AG10803 (cell line): ENCODE measurements around the gene ABHD16B.

Source experiments
- DNase-seq: peaks from one replicate; pipeline ENCODE4 v3.0.0; 2010; ENCODE audit warnings: low read depth
- H3K4me3 ChIP-seq: 2 replicates; pipeline ENCODE4 v1.5.1; 2011; ENCODE audit warnings: mild to moderate bottlenecking, low read length, control low read depth
- TF ChIP-seq, protein P1 (sequence below): conservative IDR thresholded peaks from 2 replicates; pipeline ENCODE4 v1.5.1; 2011; ENCODE audit warnings: mild to moderate bottlenecking, low read length, control low read depth, inconsistent platforms

Gene ABHD16B

DNA sequence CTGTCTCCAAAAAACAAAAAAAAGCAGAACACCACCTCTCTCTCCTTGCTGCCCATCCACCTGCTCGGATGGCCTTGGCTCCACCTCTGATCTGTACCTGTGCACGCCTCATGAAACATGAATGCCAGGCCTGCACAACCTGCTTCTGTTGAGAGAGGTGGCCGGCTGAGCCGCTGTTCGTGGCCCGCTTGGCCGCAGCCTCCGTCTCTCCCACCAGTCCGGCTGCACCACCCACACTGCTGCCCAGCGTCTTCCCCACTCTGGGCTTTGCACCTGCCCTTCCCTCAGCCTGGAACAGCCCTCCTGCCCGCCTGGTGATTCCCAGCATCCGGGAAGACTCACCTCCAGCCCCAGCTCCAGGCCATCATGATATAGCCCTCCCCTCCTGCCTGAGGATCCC, 18.1 kb upstream of the ABHD16B start:
- no peak overlapping the region for H3K4me3 ChIP-seq
- TF ChIP-seq, protein P1, sequence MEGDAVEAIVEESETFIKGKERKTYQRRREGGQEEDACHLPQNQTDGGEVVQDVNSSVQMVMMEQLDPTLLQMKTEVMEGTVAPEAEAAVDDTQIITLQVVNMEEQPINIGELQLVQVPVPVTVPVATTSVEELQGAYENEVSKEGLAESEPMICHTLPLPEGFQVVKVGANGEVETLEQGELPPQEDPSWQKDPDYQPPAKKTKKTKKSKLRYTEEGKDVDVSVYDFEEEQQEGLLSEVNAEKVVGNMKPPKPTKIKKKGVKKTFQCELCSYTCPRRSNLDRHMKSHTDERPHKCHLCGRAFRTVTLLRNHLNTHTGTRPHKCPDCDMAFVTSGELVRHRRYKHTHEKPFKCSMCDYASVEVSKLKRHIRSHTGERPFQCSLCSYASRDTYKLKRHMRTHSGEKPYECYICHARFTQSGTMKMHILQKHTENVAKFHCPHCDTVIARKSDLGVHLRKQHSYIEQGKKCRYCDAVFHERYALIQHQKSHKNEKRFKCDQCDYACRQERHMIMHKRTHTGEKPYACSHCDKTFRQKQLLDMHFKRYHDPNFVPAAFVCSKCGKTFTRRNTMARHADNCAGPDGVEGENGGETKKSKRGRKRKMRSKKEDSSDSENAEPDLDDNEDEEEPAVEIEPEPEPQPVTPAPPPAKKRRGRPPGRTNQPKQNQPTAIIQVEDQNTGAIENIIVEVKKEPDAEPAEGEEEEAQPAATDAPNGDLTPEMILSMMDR = no peak
- no peak for DNase-seq

DNA sequence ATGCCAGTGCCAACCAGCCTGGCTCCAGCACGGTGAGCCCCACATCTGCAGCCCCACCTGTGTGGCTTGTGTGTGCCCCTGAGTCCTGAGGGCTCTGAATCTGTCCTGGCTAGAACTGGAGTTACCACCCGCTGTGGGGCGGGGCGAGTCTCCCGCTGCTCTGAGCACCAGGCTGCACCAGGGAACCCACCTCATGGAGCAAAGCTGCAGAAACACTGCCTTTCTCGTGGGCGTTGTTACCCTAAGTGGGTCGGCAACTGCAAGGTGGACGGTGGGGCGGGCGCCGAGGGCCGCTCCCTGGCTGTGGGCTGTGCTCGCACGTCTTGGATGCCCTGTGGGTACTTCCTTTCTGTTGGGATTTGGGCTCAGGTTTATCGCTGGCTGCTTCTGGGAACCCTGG, 17.5 kb upstream of the ABHD16B start:
- H3K4me3 ChIP-seq = no peak overlapping the region
- TF ChIP-seq, protein P1 = no peak
- DNase-seq = no peak

DNA sequence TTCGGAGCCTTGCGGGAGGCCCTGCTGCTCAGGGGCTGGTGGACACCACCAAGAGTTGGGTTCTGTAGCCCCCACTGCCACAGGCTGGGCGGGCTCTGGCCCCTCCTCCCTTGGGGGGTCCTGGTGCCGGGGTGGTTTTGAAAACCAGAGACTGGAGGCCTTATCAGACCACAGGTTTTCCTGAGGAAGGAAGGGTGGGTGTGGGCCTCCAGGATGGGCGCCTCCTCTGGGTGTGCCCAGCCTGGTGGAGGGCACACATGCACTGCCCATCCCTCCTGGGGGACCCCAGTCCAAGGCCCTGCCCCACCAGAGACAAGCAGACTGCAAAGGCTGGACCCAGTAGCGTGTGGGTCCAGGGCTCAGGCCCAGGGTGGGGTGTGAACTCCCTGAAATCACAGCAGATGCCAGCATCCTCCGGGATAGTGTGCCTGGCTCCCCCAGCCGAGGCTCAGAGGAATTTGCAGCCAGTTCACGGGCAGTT, 16.7 kb upstream of the ABHD16B start:
- no peak for DNase-seq
- H3K4me3 ChIP-seq = no peak overlapping the region
- TF ChIP-seq, protein P1 = no peak

DNA sequence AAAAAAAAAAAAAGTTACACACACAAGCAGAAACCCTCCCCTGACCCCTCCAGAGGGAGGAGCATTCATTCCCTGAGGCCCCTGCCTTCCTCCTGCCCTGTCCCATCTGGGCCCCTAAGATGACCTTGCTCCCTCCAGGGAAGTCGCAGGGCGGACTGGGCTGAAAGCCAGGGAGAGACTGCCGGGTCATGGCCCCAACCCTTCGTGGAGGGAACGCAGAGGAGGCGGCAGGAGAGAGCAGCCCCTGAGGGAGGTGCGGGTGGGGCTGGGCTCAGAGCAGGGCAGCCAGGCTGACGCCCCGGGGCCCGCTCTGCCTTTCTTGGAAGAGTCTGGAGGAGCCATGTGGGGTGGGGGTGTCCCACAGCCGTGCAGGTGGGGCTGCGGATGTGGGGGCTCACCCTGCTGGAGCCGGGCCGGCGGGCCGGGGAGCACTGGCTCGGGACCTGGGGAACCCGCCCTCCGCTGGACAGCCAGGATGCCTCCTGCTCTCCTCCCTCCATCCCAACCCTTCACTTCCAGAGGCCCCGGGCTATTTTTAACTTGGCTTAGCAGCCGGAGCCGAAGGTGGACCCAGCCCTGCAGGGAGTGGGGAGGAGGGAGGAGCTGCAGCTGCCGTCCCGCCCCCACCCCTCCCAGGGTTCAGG, 15.0 kb upstream of the ABHD16B start:
- H3K4me3 ChIP-seq = no peak overlapping the region
- DNase-seq = no peak
- TF ChIP-seq, protein P1 = no peak

DNA sequence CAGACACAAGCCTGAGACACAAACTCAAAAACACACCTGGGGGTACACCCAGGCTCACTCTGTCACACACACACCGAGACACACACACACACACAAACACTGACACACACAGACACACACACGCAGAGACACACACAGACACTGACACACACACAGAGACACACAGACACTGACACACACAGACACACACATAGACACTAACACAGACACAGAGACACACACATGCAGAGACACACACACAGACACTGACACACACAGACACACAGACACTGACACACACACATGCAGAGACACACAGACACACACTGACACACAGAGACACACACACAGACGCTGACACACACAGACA, 14.4 kb upstream of the ABHD16B start:
- DNase-seq = no peak
- H3K4me3 ChIP-seq = no peak overlapping the region
- TF ChIP-seq, protein P1 = no peak

DNA sequence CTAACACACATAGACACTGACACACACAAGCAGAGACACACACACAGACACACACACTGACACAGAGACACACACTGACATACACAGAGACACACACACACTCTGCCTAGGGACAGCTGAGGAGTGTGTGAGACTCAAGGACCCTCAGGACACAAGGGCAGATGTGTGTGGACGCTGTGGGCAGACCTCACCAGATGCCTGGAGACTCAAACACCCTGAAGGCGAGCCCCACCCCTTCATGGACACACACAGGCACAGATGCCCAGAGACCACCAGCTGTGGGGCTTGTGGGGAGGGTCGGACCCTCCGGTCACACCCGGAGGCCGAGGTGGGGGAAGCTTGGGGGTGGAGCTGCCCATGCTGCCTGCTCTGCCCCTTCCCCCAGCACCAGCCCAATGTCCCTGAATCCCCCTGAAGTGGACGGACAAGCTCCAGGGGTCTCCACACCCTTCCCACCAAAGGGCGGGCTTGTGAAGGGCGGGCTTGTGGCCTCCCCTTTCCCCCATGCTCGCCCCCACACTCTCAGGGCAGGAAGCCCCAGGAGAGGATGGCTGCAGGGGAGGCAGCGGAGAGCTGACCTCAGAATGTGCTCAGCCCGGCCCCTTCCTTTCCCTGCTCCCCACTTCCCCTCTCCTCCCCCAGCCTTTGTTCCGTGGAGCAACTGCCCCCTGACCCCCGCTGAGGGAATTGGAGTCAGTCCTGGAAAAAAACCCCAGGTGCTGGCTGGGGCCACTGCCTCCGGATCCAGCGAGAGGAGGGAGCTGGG, 13.9 kb upstream of the ABHD16B start:
- TF ChIP-seq, protein P1 = no peak
- DNase-seq = no peak

More for the DNA sequence above, 13.9 kb upstream of the ABHD16B start:
- H3K4me3 ChIP-seq = no peak overlapping the region
